ENCODE measurements around the gene THPO.

Gene THPO

GRCh38 chr3:184380185-184380626 is 2.2 kb upstream of the THPO start:
- peaks cover 5% of the 10 kb centered on the region; the same call in 1 of the 2 replicates for H3K4me1 ChIP-seq (ENCODE audit: low read length)
- H3K9me2 ChIP-seq (replicated peaks; ENCODE audit: insufficient read depth, low read length): no peaks in the 10 kb centered on the region
- no peaks in the 10 kb centered on the region for H3K9me3 ChIP-seq (replicated peaks; ENCODE audit: insufficient read depth, low read length)
- H3F3A ChIP-seq (ENCODE audit: insufficient read depth, low read length): no peaks in the 10 kb centered on the region
- H3K9ac ChIP-seq (ENCODE audit: low read length): no peak overlapping the region
- peaks cover 67% of the 10 kb centered on the region for H3K27me3 ChIP-seq (replicated peaks; ENCODE audit: insufficient read depth, low read length)
- no peak overlapping the region for H3K27ac ChIP-seq (ENCODE audit: low read length)
- peak overlapping the region; percentile 96 for H3K4me2 ChIP-seq (ENCODE audit: low read depth, low read length)
- TF ChIP-seq EZH2phosphoT487 (IDR thresholded peaks at IDR 0.05; ENCODE audit: low read length) (no peak), EZH2 (optimal IDR thresholded peaks at IDR 0.05; ENCODE audit: low read depth, low read length) (no peak)
- TF ChIP-seq, protein P1, sequence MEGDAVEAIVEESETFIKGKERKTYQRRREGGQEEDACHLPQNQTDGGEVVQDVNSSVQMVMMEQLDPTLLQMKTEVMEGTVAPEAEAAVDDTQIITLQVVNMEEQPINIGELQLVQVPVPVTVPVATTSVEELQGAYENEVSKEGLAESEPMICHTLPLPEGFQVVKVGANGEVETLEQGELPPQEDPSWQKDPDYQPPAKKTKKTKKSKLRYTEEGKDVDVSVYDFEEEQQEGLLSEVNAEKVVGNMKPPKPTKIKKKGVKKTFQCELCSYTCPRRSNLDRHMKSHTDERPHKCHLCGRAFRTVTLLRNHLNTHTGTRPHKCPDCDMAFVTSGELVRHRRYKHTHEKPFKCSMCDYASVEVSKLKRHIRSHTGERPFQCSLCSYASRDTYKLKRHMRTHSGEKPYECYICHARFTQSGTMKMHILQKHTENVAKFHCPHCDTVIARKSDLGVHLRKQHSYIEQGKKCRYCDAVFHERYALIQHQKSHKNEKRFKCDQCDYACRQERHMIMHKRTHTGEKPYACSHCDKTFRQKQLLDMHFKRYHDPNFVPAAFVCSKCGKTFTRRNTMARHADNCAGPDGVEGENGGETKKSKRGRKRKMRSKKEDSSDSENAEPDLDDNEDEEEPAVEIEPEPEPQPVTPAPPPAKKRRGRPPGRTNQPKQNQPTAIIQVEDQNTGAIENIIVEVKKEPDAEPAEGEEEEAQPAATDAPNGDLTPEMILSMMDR (IDR thresholded peaks at IDR 0.05; ENCODE audit: low read length): no peak
- H2AFZ ChIP-seq (ENCODE audit: low read length): no peak overlapping the region
- DNase-seq: peak; percentile 49
- no peaks in the 10 kb centered on the region for H4K20me1 ChIP-seq (ENCODE audit: insufficient read depth, low read length)
- H3K4me3 ChIP-seq (ENCODE audit: low read length): peak overlapping the region; percentile 51
- H3K79me2 ChIP-seq (ENCODE audit: low read length): no peaks in the 10 kb centered on the region
- H3K36me3 ChIP-seq (replicated peaks; ENCODE audit: insufficient read depth, low read length): no peaks in the 10 kb centered on the region

DNA sequence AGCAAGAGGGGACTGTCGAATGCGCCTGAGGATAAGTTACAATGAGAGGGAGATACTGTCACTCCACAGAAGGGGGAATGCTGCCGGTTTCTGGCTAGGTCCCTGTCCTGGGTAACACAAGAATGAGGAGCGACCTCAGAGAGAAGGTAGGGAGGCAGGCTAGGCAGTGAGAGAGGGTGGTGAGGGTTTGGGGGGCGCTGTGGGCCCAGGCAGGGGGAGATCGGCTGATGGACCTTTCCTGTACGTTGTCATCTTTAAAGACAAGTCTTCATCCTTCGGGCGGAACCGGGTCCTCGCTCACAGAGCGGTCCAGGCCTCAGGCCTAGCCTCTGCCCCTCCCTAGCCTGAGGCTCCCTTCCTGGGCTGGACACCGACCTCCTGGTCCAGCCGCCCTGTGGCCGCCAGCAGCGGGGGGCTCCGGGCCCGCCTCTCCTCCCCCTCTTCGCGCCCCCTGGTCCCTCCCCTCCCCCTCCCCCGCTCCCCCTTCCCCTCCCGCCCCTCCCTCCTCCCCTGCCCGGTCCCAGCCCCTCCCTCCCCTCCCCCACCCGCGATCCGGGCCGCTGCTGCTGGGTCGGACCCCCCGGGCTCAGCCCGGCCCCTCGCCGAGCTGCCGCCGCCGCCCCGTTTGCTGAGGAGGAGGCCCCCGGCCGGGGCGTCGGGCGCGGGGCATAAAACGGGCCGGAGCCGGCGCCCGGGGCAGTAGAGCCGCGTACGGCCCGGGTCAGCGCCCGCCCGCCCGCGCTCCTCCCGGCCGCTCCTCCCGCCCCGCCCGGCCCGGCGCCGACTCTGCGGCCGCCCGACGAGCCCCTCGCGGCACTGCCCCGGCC is 1.6 kb upstream of the THPO start, which contains the start of gene CHRD:
Gene CHRD, plus strand, starts transcription at position 697 of the 827 bp plus-strand sequence. CDS start 265 bp downstream, outside the sequence.
- peak within 1 kb of the TSS; percentile 53 for H2AFZ ChIP-seq (ENCODE audit: low read length)

GRCh38 chr3:184378651-184379357 is 797 bp upstream of the THPO start:
- Histone ChIP-seq H3F3A (ENCODE audit: insufficient read depth, low read length) (no peaks in the 10 kb centered on the region), H4K20me1 (ENCODE audit: insufficient read depth, low read length) (no peaks in the 10 kb centered on the region), H3K4me2 (ENCODE audit: low read depth, low read length) (no peak overlapping the region), H3K27ac (ENCODE audit: low read length) (no peak overlapping the region), H3K9me2 (replicated peaks; ENCODE audit: insufficient read depth, low read length) (no peaks in the 10 kb centered on the region), H3K9me3 (replicated peaks; ENCODE audit: insufficient read depth, low read length) (no peaks in the 10 kb centered on the region), H3K36me3 (replicated peaks; ENCODE audit: insufficient read depth, low read length) (no peaks in the 10 kb centered on the region), H3K4me3 (ENCODE audit: low read length) (no peak overlapping the region), H2AFZ (ENCODE audit: low read length) (no peak overlapping the region), H3K79me2 (ENCODE audit: low read length) (no peaks in the 10 kb centered on the region), H3K4me1 (ENCODE audit: low read length) (peaks cover 5% of the 10 kb centered on the region; the same call in 1 of the 2 replicates), H3K9ac (ENCODE audit: low read length) (no peak overlapping the region), H3K27me3 (replicated peaks; ENCODE audit: insufficient read depth, low read length) (peaks cover 76% of the 10 kb centered on the region)
- DNase-seq: no peak
- no peak for TF ChIP-seq EZH2phosphoT487 (IDR thresholded peaks at IDR 0.05; ENCODE audit: low read length)
- TF ChIP-seq, protein P1 (IDR thresholded peaks at IDR 0.05; ENCODE audit: low read length): no peak
- no peak for TF ChIP-seq EZH2 (optimal IDR thresholded peaks at IDR 0.05; ENCODE audit: low read depth, low read length)

More for the DNA sequence above, 1.6 kb upstream of the THPO start, which contains the start of gene CHRD:
- Histone ChIP-seq H3K27me3 (replicated peaks; ENCODE audit: insufficient read depth, low read length) (peaks cover 71% of the 10 kb centered on the region), H3K27ac (ENCODE audit: low read length) (no peak within 1 kb of the TSS), H3F3A (ENCODE audit: insufficient read depth, low read length) (no peaks in the 10 kb centered on the region), H3K9me3 (replicated peaks; ENCODE audit: insufficient read depth, low read length) (no peaks in the 10 kb centered on the region), H3K9ac (ENCODE audit: low read length) (no peak within 1 kb of the TSS), H4K20me1 (ENCODE audit: insufficient read depth, low read length) (no peaks in the 10 kb centered on the region), H3K4me2 (ENCODE audit: low read depth, low read length) (peak within 1 kb of the TSS; percentile 96), H3K9me2 (replicated peaks; ENCODE audit: insufficient read depth, low read length) (no peaks in the 10 kb centered on the region), H3K36me3 (replicated peaks; ENCODE audit: insufficient read depth, low read length) (no peaks in the 10 kb centered on the region), H3K4me3 (ENCODE audit: low read length) (peak within 1 kb of the TSS; percentile 51), H3K79me2 (ENCODE audit: low read length) (no peaks in the 10 kb centered on the region), H3K4me1 (ENCODE audit: low read length) (peaks cover 5% of the 10 kb centered on the region; the same call in 1 of the 2 replicates)
- no peak for DNase-seq
- TF ChIP-seq EZH2phosphoT487 (IDR thresholded peaks at IDR 0.05; ENCODE audit: low read length): no peak
- TF ChIP-seq, protein P1 (IDR thresholded peaks at IDR 0.05; ENCODE audit: low read length): no peak
- TF ChIP-seq EZH2 (optimal IDR thresholded peaks at IDR 0.05; ENCODE audit: low read depth, low read length): no peak

All from MM.1S (cell line).